ENCODE measurements around the gene TCF4.

TCF4 gene

DNA sequence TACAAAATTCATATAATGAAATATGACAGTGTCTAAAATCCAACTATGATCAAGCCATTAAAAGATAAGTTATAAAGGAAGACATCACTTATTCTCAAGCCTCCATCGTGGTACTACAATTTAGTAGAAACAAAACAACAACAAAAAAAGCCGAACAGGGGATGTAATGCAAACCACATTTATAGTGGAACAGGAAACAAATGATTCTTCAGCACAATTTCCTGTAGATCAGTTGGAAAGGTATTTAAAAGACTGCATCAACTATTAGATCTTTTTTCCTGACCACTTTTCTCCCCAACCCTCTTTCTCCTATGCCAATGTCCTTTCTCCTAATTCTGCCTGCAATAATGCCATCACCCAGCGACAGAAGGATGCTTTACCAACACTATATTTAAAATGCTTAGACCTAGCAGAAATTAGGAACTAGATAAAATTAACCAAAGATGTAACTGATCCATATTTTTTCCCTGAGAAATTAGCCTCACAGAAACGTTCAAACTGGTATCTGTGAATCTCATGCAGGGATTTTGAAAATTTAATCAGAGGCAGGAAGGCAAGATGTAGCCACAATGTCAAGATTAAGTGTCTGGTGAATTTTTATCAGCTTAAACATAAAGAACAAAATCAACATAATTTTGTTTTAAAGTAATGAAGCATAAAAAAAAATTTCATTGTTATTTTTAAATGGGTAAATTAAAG is 271.4 kb downstream of the TCF4 start:
- no peaks in the 10 kb centered on the region for H3K9me3 ChIP-seq (ENCODE audit: control insufficient read depth, low read length)
- H3K4me1 ChIP-seq (ENCODE audit: control insufficient read depth, insufficient read depth, low read length, poor library complexity, severe bottlenecking) = no peaks in the 10 kb centered on the region
- DNase-seq = no peak
- no peak overlapping the region for H3K4me3 ChIP-seq (ENCODE audit: insufficient read depth, low read depth, low read length, poor library complexity, severe bottlenecking)
- H3K36me3 ChIP-seq (ENCODE audit: control insufficient read depth, insufficient read depth, low read length) = no peaks in the 10 kb centered on the region
- H3K27me3 ChIP-seq (replicated peaks; ENCODE audit: control insufficient read depth, insufficient read depth, low read length, poor library complexity, severe bottlenecking) = no peaks in the 10 kb centered on the region
- no peak overlapping the region for H3K27ac ChIP-seq (ENCODE audit: insufficient read depth, low read length, poor library complexity, severe bottlenecking)

DNA sequence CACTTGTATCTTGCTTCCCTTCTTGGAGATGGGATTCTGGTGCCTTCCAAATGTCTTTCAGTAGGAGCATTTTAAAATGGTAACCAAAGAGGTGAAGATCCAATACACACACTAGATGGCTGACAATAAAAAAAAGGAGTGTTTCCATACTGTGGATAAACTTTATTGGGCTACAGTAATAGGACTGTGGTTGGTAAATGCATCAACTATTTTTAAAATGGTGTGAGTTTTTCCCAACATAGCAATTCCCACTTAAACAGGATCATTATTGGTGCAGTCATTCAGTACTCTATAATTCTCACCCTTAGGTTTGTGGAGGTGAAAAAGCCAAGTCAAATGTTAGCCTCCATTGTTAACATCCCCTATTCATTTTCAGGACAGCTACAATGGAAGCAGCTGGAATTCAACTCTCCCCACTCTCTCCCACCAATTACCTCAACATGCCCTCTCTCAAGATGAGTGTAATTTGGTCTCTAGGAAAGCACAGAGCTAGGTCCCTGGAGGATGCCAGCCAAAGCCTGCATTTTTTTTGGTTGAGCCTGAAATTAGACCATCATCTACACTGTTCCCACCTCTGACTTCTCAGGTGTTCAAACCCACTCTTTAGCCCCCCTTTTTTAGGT is 273.3 kb downstream of the TCF4 start:
- H3K27ac ChIP-seq (ENCODE audit: insufficient read depth, low read length, poor library complexity, severe bottlenecking) = no peak overlapping the region
- H3K27me3 ChIP-seq (replicated peaks; ENCODE audit: control insufficient read depth, insufficient read depth, low read length, poor library complexity, severe bottlenecking) = no peaks in the 10 kb centered on the region
- H3K4me1 ChIP-seq (ENCODE audit: control insufficient read depth, insufficient read depth, low read length, poor library complexity, severe bottlenecking) = no peaks in the 10 kb centered on the region
- H3K9me3 ChIP-seq (ENCODE audit: control insufficient read depth, low read length) = no peaks in the 10 kb centered on the region
- DNase-seq = no peak
- H3K4me3 ChIP-seq (ENCODE audit: insufficient read depth, low read depth, low read length, poor library complexity, severe bottlenecking) = no peak overlapping the region
- no peaks in the 10 kb centered on the region for H3K36me3 ChIP-seq (ENCODE audit: control insufficient read depth, insufficient read depth, low read length)

GRCh38 chr18:55314031-55314430 is 274.0 kb downstream of the TCF4 start:
- Histone ChIP-seq H3K27me3 (replicated peaks; ENCODE audit: control insufficient read depth, insufficient read depth, low read length, poor library complexity, severe bottlenecking) (no peaks in the 10 kb centered on the region), H3K27ac (ENCODE audit: insufficient read depth, low read length, poor library complexity, severe bottlenecking) (no peak overlapping the region), H3K9me3 (ENCODE audit: control insufficient read depth, low read length) (no peaks in the 10 kb centered on the region), H3K4me3 (ENCODE audit: insufficient read depth, low read depth, low read length, poor library complexity, severe bottlenecking) (no peak overlapping the region), H3K36me3 (ENCODE audit: control insufficient read depth, insufficient read depth, low read length) (no peaks in the 10 kb centered on the region), H3K4me1 (ENCODE audit: control insufficient read depth, insufficient read depth, low read length, poor library complexity, severe bottlenecking) (no peaks in the 10 kb centered on the region)
- DNase-seq = no peak

- Histone ChIP-seq H3K36me3 (ENCODE audit: control insufficient read depth, insufficient read depth, low read length) (no peaks in the 10 kb centered on the region), H3K9me3 (ENCODE audit: control insufficient read depth, low read length) (no peaks in the 10 kb centered on the region), H3K4me1 (ENCODE audit: control insufficient read depth, insufficient read depth, low read length, poor library complexity, severe bottlenecking) (no peaks in the 10 kb centered on the region), H3K27me3 (replicated peaks; ENCODE audit: control insufficient read depth, insufficient read depth, low read length, poor library complexity, severe bottlenecking) (no peaks in the 10 kb centered on the region), H3K27ac (ENCODE audit: insufficient read depth, low read length, poor library complexity, severe bottlenecking) (no peak overlapping the region), H3K4me3 (ENCODE audit: insufficient read depth, low read depth, low read length, poor library complexity, severe bottlenecking) (no peak overlapping the region)
- DNase-seq = no peak
Observed at GRCh38 chr18:55310863-55311262, 277.1 kb downstream of the TCF4 start.

DNA sequence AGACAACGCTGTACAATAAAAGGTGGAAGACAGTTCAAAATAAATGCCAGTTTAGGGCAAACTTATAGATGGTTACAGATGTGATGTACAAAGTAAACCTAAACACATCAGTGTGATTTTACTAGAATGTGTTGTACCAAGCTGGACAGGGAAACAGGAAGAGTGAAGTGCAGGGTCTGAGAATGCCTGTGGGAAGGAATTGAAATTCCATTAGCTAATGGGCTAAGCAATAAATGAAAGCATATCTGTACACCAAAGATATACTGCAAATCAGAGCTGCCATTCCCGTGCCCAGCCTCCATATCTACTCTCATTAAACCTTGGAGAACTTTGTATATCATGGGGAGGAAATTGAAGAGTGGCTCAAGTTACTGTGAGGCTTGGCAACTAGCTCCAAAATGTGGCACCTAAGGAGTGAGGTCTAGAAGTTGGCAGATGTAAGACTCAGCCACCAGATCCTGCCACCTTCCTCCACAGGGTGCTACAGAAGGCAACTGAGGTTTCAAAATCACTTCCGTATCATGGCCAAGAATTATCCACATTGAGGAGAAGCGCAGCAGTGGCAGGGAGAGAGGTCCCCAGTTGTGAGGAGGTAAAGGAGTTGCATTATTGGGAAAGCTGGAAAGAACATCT is 277.8 kb downstream of the TCF4 start:
- H3K27me3 ChIP-seq (replicated peaks; ENCODE audit: control insufficient read depth, insufficient read depth, low read length, poor library complexity, severe bottlenecking) = no peaks in the 10 kb centered on the region
- H3K4me3 ChIP-seq (ENCODE audit: insufficient read depth, low read depth, low read length, poor library complexity, severe bottlenecking) = no peak overlapping the region
- H3K9me3 ChIP-seq (ENCODE audit: control insufficient read depth, low read length) = no peaks in the 10 kb centered on the region
- DNase-seq = no peak
- no peaks in the 10 kb centered on the region for H3K4me1 ChIP-seq (ENCODE audit: control insufficient read depth, insufficient read depth, low read length, poor library complexity, severe bottlenecking)
- no peaks in the 10 kb centered on the region for H3K36me3 ChIP-seq (ENCODE audit: control insufficient read depth, insufficient read depth, low read length)
- H3K27ac ChIP-seq (ENCODE audit: insufficient read depth, low read length, poor library complexity, severe bottlenecking) = no peak overlapping the region

GRCh38 chr18:55309249-55309648 is 278.7 kb downstream of the TCF4 start:
- no peaks in the 10 kb centered on the region for H3K36me3 ChIP-seq (ENCODE audit: control insufficient read depth, insufficient read depth, low read length)
- H3K27me3 ChIP-seq (replicated peaks; ENCODE audit: control insufficient read depth, insufficient read depth, low read length, poor library complexity, severe bottlenecking) = no peaks in the 10 kb centered on the region
- no peak overlapping the region for H3K4me3 ChIP-seq (ENCODE audit: insufficient read depth, low read depth, low read length, poor library complexity, severe bottlenecking)
- H3K4me1 ChIP-seq (ENCODE audit: control insufficient read depth, insufficient read depth, low read length, poor library complexity, severe bottlenecking) = no peaks in the 10 kb centered on the region
- no peaks in the 10 kb centered on the region for H3K9me3 ChIP-seq (ENCODE audit: control insufficient read depth, low read length)
- no peak for DNase-seq
- H3K27ac ChIP-seq (ENCODE audit: insufficient read depth, low read length, poor library complexity, severe bottlenecking) = no peak overlapping the region

DNA sequence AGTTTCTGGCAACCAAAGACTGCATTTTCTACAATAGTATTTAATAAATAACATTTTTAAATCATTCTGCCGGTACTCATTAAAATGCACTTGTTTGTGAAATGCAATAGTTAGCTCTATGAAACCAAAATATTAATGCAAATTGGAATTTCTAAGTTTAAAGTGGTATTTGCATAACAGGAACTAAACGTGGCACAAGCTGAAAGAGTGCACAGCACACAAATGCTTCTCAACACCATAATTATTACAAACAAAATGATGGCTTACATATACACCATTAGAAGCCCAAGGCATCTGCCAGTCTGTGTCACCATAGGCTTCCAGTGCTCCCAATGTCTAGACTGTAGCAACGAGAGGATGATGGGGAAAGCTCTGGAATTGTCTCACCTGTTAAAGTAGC is 280.5 kb downstream of the TCF4 start:
- Histone ChIP-seq H3K27ac (ENCODE audit: insufficient read depth, low read length, poor library complexity, severe bottlenecking) (no peak overlapping the region), H3K4me1 (ENCODE audit: control insufficient read depth, insufficient read depth, low read length, poor library complexity, severe bottlenecking) (no peaks in the 10 kb centered on the region), H3K36me3 (ENCODE audit: control insufficient read depth, insufficient read depth, low read length) (no peaks in the 10 kb centered on the region), H3K9me3 (ENCODE audit: control insufficient read depth, low read length) (no peaks in the 10 kb centered on the region), H3K4me3 (ENCODE audit: insufficient read depth, low read depth, low read length, poor library complexity, severe bottlenecking) (no peak overlapping the region), H3K27me3 (replicated peaks; ENCODE audit: control insufficient read depth, insufficient read depth, low read length, poor library complexity, severe bottlenecking) (no peaks in the 10 kb centered on the region)
- no peak for DNase-seq

- no peak for DNase-seq
- Histone ChIP-seq H3K9me3 (ENCODE audit: control insufficient read depth, low read length) (no peaks in the 10 kb centered on the region), H3K4me3 (ENCODE audit: insufficient read depth, low read depth, low read length, poor library complexity, severe bottlenecking) (no peak overlapping the region), H3K36me3 (ENCODE audit: control insufficient read depth, insufficient read depth, low read length) (no peaks in the 10 kb centered on the region), H3K4me1 (ENCODE audit: control insufficient read depth, insufficient read depth, low read length, poor library complexity, severe bottlenecking) (no peaks in the 10 kb centered on the region), H3K27ac (ENCODE audit: insufficient read depth, low read length, poor library complexity, severe bottlenecking) (no peak overlapping the region), H3K27me3 (replicated peaks; ENCODE audit: control insufficient read depth, insufficient read depth, low read length, poor library complexity, severe bottlenecking) (no peaks in the 10 kb centered on the region)
Observed at GRCh38 chr18:55306359-55307024, 281.5 kb downstream of the TCF4 start.

DNA sequence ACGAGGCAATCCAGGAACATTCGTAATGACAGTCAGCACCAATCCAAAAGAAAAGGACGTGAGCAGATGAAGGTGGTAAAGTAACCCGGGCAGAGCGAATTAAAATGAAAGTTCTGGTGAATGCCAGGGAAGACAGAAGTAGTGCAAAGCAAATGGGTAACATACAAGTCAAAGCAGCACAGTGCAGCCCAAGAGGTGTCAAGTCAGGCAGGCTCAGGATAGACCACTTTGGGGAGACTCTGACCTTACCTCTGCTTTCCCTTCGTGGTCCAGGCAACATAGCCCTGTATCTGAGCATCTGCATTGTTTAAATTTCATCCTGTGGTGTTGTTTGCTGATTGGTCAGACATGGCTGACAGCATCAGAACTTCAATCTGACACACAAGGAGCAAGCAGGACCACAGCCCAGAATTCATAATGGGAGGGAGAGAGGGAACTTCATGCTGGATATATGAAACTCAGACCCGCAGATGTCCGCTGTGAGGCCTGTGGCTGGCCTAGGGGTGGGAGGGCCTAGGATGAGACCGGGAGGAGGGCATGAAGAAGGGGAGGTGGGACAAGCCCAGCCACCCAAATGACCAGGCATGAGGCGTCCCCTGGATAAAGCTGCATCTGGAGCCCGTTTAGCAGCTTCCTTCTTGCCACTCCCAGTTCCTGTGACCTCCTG is 285.7 kb downstream of the TCF4 start:
- Histone ChIP-seq H3K4me3 (ENCODE audit: insufficient read depth, low read depth, low read length, poor library complexity, severe bottlenecking) (no peak overlapping the region), H3K27ac (ENCODE audit: insufficient read depth, low read length, poor library complexity, severe bottlenecking) (no peak overlapping the region), H3K9me3 (ENCODE audit: control insufficient read depth, low read length) (no peaks in the 10 kb centered on the region), H3K36me3 (ENCODE audit: control insufficient read depth, insufficient read depth, low read length) (no peaks in the 10 kb centered on the region), H3K4me1 (ENCODE audit: control insufficient read depth, insufficient read depth, low read length, poor library complexity, severe bottlenecking) (no peaks in the 10 kb centered on the region), H3K27me3 (replicated peaks; ENCODE audit: control insufficient read depth, insufficient read depth, low read length, poor library complexity, severe bottlenecking) (no peaks in the 10 kb centered on the region)
- DNase-seq = no peak
